HepG2 (cell line): ENCODE measurements around the gene NRDE2. TPM values are rescaled to one million over a fixed set of nuclear protein-coding genes. Genes with fewer than 3 reads are reported as not detected.

ENCODE experiments used
- HMGA1 ChIP-seq: sonication (generic); formaldehyde crosslinking; conservative IDR thresholded peaks from 2 replicates; pipeline ENCODE4 v1.4.0; 2020; ENCODE audit warnings: missing genetic modification reagents
- KAT7 ChIP-seq: IDR thresholded peaks from 2 replicates; pipeline ENCODE4 v1.6.1; 2018; ENCODE audit warnings: borderline replicate concordance, missing compliant biosample characterization
- MNT ChIP-seq: fragments of 450-650 bp; IDR thresholded peaks from 2 replicates; pipeline ENCODE4 v1.6.1; 2016
- NFAT5 ChIP-seq: sonication (generic); formaldehyde crosslinking; IDR thresholded peaks from 2 replicates; pipeline ENCODE4 v1.4.0; 2020; ENCODE audit warnings: missing genetic modification reagents
- ZNF282 ChIP-seq: fragments of 450-650 bp; IDR thresholded peaks from 2 replicates; pipeline ENCODE4 v1.6.1; 2018; ENCODE audit not compliant: partially characterized antibody
- ZNF546 ChIP-seq: sonication (generic); formaldehyde crosslinking; conservative IDR thresholded peaks from 2 replicates; pipeline ENCODE4 v1.8.1; 2023; ENCODE audit warnings: mild to moderate bottlenecking, missing genetic modification reagents
- ZNF737 ChIP-seq: sonication (generic); formaldehyde crosslinking; IDR thresholded peaks from 2 replicates; pipeline ENCODE4 v1.5.0; 2020; ENCODE audit warnings: missing genetic modification reagents, mild to moderate bottlenecking, borderline replicate concordance
- ZNF782 ChIP-seq: sonication (generic); formaldehyde crosslinking; IDR thresholded peaks from 2 replicates; pipeline ENCODE4 v1.4.0; 2020; ENCODE audit warnings: missing genetic modification reagents, mild to moderate bottlenecking, borderline replicate concordance
- polyA plus RNA-seq, 8 experiments: library from polyadenylated mRNA; depleted of rRNA in 3 of 8; stranded (reverse) in 7 of 8; unstranded in 1 of 8; fragments of >200 nt; fragmentation: Illumina TruSeq in 4 of 8; extraction: Trizol in 4 of 8; gene quantifications; 2 replicates each; pipeline versions ENCODE4 v1.2.1 to v1.2.3, GENCODE V29; 2011 to 2016; ENCODE audit warnings: low read depth in 4 of 8, missing spikeins in 1 of 8, mixed read lengths in 1 of 8; ENCODE audit not compliant: insufficient read depth in 1 of 8
- total RNA-seq, 5 experiments: library from RNA; depleted of rRNA; stranded (reverse); fragments of >200 nt; fragmentation: Illumina TruSeq; extraction: Trizol; gene quantifications; 2 replicates each; pipeline ENCODE4 v1.2.3, GENCODE V29; 2016; ENCODE audit warnings: low read depth in 1 of 5
- TF ChIP-seq, protein P1 (sequence below): sonication (generic); formaldehyde crosslinking; IDR thresholded peaks from 2 replicates; pipeline ENCODE4 v1.8.0; 2022; ENCODE audit warnings: mild to moderate bottlenecking, missing genetic modification reagents, moderate library complexity

Gene NRDE2
- total and polyA plus RNA-seq, 2 of the 13 experiments (the other 11 are each of a cell fraction or from before 2014, with no cell fraction given) = 5.6 to 12.5 TPM

DNA sequence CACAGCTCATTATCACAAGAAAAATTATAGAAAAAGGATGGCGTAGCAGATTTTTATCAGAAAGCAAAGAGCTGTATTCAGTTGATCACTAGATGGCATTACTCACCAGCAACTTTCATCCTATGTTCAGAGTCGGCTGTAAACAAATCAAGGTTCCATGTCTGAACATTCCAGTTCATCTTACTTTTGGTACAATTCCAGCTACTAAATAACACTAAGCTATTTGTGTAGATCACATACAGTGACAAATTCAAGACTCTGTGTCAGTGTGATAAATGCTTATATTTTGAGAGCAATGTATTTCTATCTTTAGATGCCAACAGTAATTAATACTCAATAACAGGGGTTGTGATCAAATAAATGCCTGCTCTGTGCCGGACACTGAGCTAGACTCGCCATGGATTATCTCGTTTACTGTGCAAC, 30.1 kb downstream of the NRDE2 start (continued):
- TF ChIP-seq NFAT5 (CRISPR knock-in tag) = no peak
- no peak for TF ChIP-seq ZNF737
- no peak for TF ChIP-seq ZNF546 (CRISPR knock-in tag)
- TF ChIP-seq ZNF782 = no peak
- no peak for TF ChIP-seq HMGA1 (CRISPR knock-in tag)
- TF ChIP-seq MNT = no peak
- TF ChIP-seq, protein P1, sequence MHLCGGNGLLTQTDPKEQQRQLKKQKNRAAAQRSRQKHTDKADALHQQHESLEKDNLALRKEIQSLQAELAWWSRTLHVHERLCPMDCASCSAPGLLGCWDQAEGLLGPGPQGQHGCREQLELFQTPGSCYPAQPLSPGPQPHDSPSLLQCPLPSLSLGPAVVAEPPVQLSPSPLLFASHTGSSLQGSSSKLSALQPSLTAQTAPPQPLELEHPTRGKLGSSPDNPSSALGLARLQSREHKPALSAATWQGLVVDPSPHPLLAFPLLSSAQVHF (CRISPR knock-in tag) = no peak
- no peak for TF ChIP-seq ZNF282
- no peak for TF ChIP-seq KAT7
